Smooth muscle cell of the coronary artery (primary cell): ENCODE results near the gene CRCP. TPM values are rescaled to one million over a fixed set of nuclear protein-coding genes. Genes with fewer than 3 reads are reported as not detected.

ENCODE experiments used
- total RNA-seq: library from RNA; depleted of rRNA; stranded (reverse); fragments of >200 nt; gene quantifications from 2 replicates; pipeline ENCODE4 v1.2.3, GENCODE V29; 2014; ENCODE audit warnings: low replicate concordance

CRCP gene
- 28.0 and 37.6 TPM in 2 replicates for total RNA-seq

GRCh38 chr7:66114743-66115649, at the start of gene CRCP:
TSS of gene CRCP (plus strand) at chr7:66114847. CDS start at chr7:66114963, 116 bp downstream.

GRCh38 chr7:66075590-66076461, 38.8 kb upstream of the CRCP start, which contains the start of gene ASL:
TSS of gene ASL (plus strand) at chr7:66075819. CDS start at chr7:66076082, 263 bp downstream.

Other genes with a start within 250 kb of the CRCP start
- gene VKORC1L1, start 241.8 kb upstream of the CRCP start, total RNA-seq, result 7.0 and 10.1 TPM in 2 replicates
- gene GUSB, start 132.6 kb upstream of the CRCP start, total RNA-seq, result 20.5 and 28.4 TPM in 2 replicates
- gene ASL, start 39.0 kb upstream of the CRCP start, total RNA-seq, result 35.6 and 61.6 TPM in 2 replicates
- 113 and 189 TPM in 2 replicates for gene TPST1, start 90.5 kb downstream of the CRCP start, total RNA-seq